Activated T-cell treated with anti-CD3 and anti-CD28 coated beads, Interleukin-2, amount 50 U/mL, for 72 hours (primary cell): ENCODE measurements around the gene RBM33. TPM values are rescaled to one million over a fixed set of nuclear protein-coding genes. Genes with fewer than 3 reads are reported as not detected.

Source experiments
- ATAC-seq, 2 donors: fragments of 150-1000 bp; cut with Tn5 transposase; replicated peaks in 1 of 2; 2 replicates each; pipeline ENCODE4 v1.10.0; 2021; ENCODE audit warnings: moderate library complexity in 2 of 2, mild to moderate bottlenecking in 1 of 2
- DNase-seq, 2 donors: peaks; one replicate each; pipeline ENCODE4 v3.0.0; 2021 to 2022; ENCODE audit warnings: mixed read lengths in 1 of 2
- H3K27ac Mint-ChIP-seq: one replicate; pipeline ENCODE4 v1.8.0; 2022; ENCODE audit warnings: mild to moderate bottlenecking, moderate library complexity, mixed read lengths
- H3K27me3 Mint-ChIP-seq: one replicate; pipeline ENCODE4 v1.8.0; 2022; ENCODE audit warnings: low read depth, mixed read lengths
- H3K36me3 Mint-ChIP-seq, 2 donors: one replicate each; pipeline ENCODE4 v1.8.0; 2022; ENCODE audit warnings: mixed read lengths in 2 of 2, mild to moderate bottlenecking in 1 of 2; ENCODE audit not compliant: insufficient read depth in 2 of 2
- H3K4me1 Mint-ChIP-seq: one replicate; pipeline ENCODE4 v1.8.0; 2022; ENCODE audit warnings: low read depth, mixed read lengths
- H3K4me3 Mint-ChIP-seq, 2 donors: one replicate each; pipeline ENCODE4 v1.8.0; 2022; ENCODE audit warnings: mild to moderate bottlenecking in 2 of 2, mixed read lengths in 2 of 2, moderate library complexity in 2 of 2
- H3K9me3 Mint-ChIP-seq, 2 donors: one replicate each; pipeline ENCODE4 v1.8.0; 2022; ENCODE audit warnings: mixed read lengths in 2 of 2
- total RNA-seq, 2 donors: library from RNA; stranded (reverse); gene quantifications; one replicate each; pipeline ENCODE4 v1.2.3, GENCODE V29; 2022

The RBM33 gene
- total RNA-seq, 2 donors from 2014 or later, result 93.1 to 104 TPM

GRCh38 chr7:155796381-155797261 lies 152.2 kb downstream of the RBM33 start:
- H3K27ac Mint-ChIP-seq, result no peak overlapping the region
- H3K4me1 Mint-ChIP-seq, result peaks cover 8% of the 10 kb centered on the region
- ATAC-seq, result peak; percentile 76 to 80
- no peak overlapping the region for H3K4me3 Mint-ChIP-seq
- DNase-seq, result peak; percentile 67 to 82
- no peaks in the 10 kb centered on the region for H3K9me3 Mint-ChIP-seq
- H3K36me3 Mint-ChIP-seq, result no peaks in the 10 kb centered on the region
- peaks cover 36% of the 10 kb centered on the region for H3K27me3 Mint-ChIP-seq

GRCh38 chr7:155797262-155798250 lies 153.1 kb downstream of the RBM33 start:
- ATAC-seq, result peak; percentile 25 to 30
- Mint-ChIP-seq H3K36me3 (no peaks in the 10 kb centered on the region), H3K4me3 (no peak overlapping the region), H3K27me3 (peaks cover 43% of the 10 kb centered on the region), H3K27ac (no peak overlapping the region), H3K4me1 (peaks cover 8% of the 10 kb centered on the region), H3K9me3 (no peaks in the 10 kb centered on the region)
- no peak for DNase-seq

GRCh38 chr7:155798673-155799439 lies 154.4 kb downstream of the RBM33 start:
- Mint-ChIP-seq H3K4me3 (no peak overlapping the region), H3K27me3 (peaks cover 50% of the 10 kb centered on the region)

GRCh38 chr7:155799514-155799913 lies 155.1 kb downstream of the RBM33 start:
- H3K9me3 Mint-ChIP-seq, result no peaks in the 10 kb centered on the region
- no peak overlapping the region for H3K27ac Mint-ChIP-seq
- H3K27me3 Mint-ChIP-seq, result peaks cover 50% of the 10 kb centered on the region

More at GRCh38 chr7:155798673-155799439, 154.4 kb downstream of the RBM33 start:
- Mint-ChIP-seq H3K4me1 (peaks cover 13% of the 10 kb centered on the region), H3K9me3 (no peaks in the 10 kb centered on the region), H3K27ac (no peak overlapping the region), H3K36me3 (no peaks in the 10 kb centered on the region)
- ATAC-seq (no peak), DNase-seq (no peak)

GRCh38 chr7:155800301-155800700 lies 155.8 kb downstream of the RBM33 start:
- H3K36me3 Mint-ChIP-seq, result no peaks in the 10 kb centered on the region

More at GRCh38 chr7:155799514-155799913, 155.1 kb downstream of the RBM33 start:
- no peak for DNase-seq
- Mint-ChIP-seq H3K4me3 (no peak overlapping the region), H3K36me3 (no peaks in the 10 kb centered on the region), H3K4me1 (peaks cover 13% of the 10 kb centered on the region)
- ATAC-seq, result no peak

GRCh38 chr7:155800741-155801267 lies 156.3 kb downstream of the RBM33 start:
- Mint-ChIP-seq H3K4me1 (peaks cover 13% of the 10 kb centered on the region), H3K27me3 (peaks cover 50% of the 10 kb centered on the region), H3K36me3 (no peaks in the 10 kb centered on the region), H3K27ac (no peak overlapping the region), H3K4me3 (no peak overlapping the region), H3K9me3 (no peaks in the 10 kb centered on the region)
- no peak for DNase-seq
- no peak for ATAC-seq

More at GRCh38 chr7:155800301-155800700, 155.8 kb downstream of the RBM33 start:
- H3K27ac Mint-ChIP-seq, result no peak overlapping the region
- DNase-seq, result no peak
- H3K4me3 Mint-ChIP-seq, result no peak overlapping the region
- no peaks in the 10 kb centered on the region for H3K9me3 Mint-ChIP-seq
- H3K27me3 Mint-ChIP-seq, result peaks cover 50% of the 10 kb centered on the region
- ATAC-seq, result no peak
- H3K4me1 Mint-ChIP-seq, result peaks cover 13% of the 10 kb centered on the region

GRCh38 chr7:155802291-155802690 lies 157.8 kb downstream of the RBM33 start:
- DNase-seq, result no peak
- no peak for ATAC-seq
- Mint-ChIP-seq H3K4me3 (peak overlapping the region; percentile 56 to 65), H3K36me3 (no peaks in the 10 kb centered on the region), H3K27ac (no peak overlapping the region), H3K4me1 (peaks cover 19% of the 10 kb centered on the region), H3K9me3 (no peaks in the 10 kb centered on the region), H3K27me3 (peaks cover 62% of the 10 kb centered on the region)

GRCh38 chr7:155802906-155803417 lies 158.5 kb downstream of the RBM33 start:
- peak overlapping the region; percentile 87 to 88 for H3K4me3 Mint-ChIP-seq

GRCh38 chr7:155803418-155804376 lies 159.2 kb downstream of the RBM33 start:
- Mint-ChIP-seq H3K4me1 (peaks cover 22% of the 10 kb centered on the region), H3K36me3 (no peaks in the 10 kb centered on the region), H3K9me3 (no peaks in the 10 kb centered on the region), H3K27ac (no peak overlapping the region), H3K4me3 (peak overlapping the region; percentile 87 to 88), H3K27me3 (peaks cover 64% of the 10 kb centered on the region)
- DNase-seq (no peak), ATAC-seq (no peak)

More at GRCh38 chr7:155802906-155803417, 158.5 kb downstream of the RBM33 start:
- DNase-seq, result no peak
- no peak for ATAC-seq
- Mint-ChIP-seq H3K9me3 (no peaks in the 10 kb centered on the region), H3K4me1 (peaks cover 25% of the 10 kb centered on the region), H3K36me3 (no peaks in the 10 kb centered on the region), H3K27me3 (peaks cover 69% of the 10 kb centered on the region), H3K27ac (no peak overlapping the region)

- H3K9me3 Mint-ChIP-seq, result no peaks in the 10 kb centered on the region
- H3K4me3 Mint-ChIP-seq, result peak overlapping the region; percentile 63 to 68
Observed at GRCh38 chr7:155804431-155804831, 160.0 kb downstream of the RBM33 start.

More at GRCh38 chr7:155804431-155804831, 160.0 kb downstream of the RBM33 start:
- Mint-ChIP-seq H3K36me3 (no peaks in the 10 kb centered on the region), H3K4me1 (peaks cover 17% of the 10 kb centered on the region), H3K27ac (no peak overlapping the region), H3K27me3 (peaks cover 64% of the 10 kb centered on the region)
- DNase-seq (no peak), ATAC-seq (no peak)
